Prostate gland (tissue), 2 donors: ENCODE results near the gene PODXL.

Source experiments
- CTCF ChIP-seq, 4 experiments: fragments of 200-600 bp in 2 of 4; fragments of 450-650 bp in 2 of 4; sonication (generic) in 2 of 4; IDR thresholded peaks; 1 replicate in 3 of 4; 2 replicates in 1 of 4; pipeline ENCODE4 v1.5.1; 2016 to 2019; ENCODE audit warnings: antibody characterized with exemption in 4 of 4, mild to moderate bottlenecking in 2 of 4, moderate library complexity in 2 of 4
- POLR2AphosphoS5 ChIP-seq: sonication (generic); formaldehyde crosslinking; IDR thresholded peaks from one replicate; pipeline ENCODE4 v1.6.1; 2017; ENCODE audit warnings: antibody characterized with exemption

DNA sequence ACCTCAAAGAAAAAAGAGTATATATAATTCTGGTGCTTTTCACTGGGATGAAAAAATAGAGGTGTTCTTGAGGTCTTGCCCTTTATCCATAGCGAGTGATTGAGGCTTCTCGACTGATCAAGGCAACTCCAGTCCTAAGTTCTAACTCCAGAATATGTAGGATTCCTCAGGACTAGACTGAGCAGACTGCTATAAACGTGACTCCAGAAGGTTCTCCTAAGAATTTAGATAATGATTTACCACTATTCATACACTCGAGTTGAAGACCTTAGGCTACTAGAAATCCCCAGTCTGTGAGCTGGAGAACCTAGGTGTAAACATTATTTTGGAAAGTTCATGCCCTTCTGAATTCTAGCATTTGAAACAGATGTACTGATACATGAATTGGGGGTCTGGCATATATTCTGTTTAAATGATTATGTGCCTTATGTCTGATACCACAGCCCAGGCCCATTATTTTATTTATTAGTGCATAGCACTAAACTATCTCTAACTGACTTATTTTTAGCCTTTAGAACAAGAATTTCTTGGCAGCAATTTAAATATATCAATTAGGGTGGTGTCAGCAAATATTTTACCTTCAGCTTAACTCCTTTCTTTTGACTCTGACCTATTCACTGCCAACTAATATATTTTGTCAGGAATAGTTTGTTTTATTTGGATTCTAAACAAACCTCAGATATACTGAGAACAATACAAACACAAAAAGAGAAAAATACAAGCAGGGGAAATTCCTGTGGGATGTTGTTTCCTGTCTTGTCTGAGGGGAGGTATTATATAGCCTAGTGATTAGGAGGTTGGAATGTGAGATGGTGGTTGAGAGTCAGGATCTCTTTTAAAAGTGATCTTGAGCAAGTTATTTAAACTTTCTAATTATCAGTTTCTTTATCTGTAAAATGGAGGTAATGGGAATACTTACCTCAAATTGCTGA, 75.8 kb downstream of the PODXL start:
- TF ChIP-seq CTCF (IDR thresholded peaks at IDR 0.05) (no peak), POLR2AphosphoS5 (no peak)
